A673 (cell line): ENCODE measurements around the gene SHISA4. TPM values are rescaled to one million over a fixed set of nuclear protein-coding genes. Genes with fewer than 3 reads are reported as not detected.

Source experiments
- BruUV-seq: library from RNA; stranded (reverse); fragments of 400-500 nt; replicated peaks from 2 replicates; lab custom pipeline; 2021; lab: Mats Ljungman, UMichigan
- CTCF ChIA-PET: fragments of 300-600 bp; sonication (Branson Sonifier 250); formaldehyde crosslinking; loops from one replicate; lab custom pipeline; 2022; ENCODE audit warnings: antibody characterized with exemption; lab: Charles Lee
- POLR2A ChIA-PET: fragments of 300-600 bp; sonication (Branson Sonifier 250); formaldehyde crosslinking; loops from one replicate; lab custom pipeline; 2022; ENCODE audit warnings: antibody characterized with exemption; ENCODE audit not compliant: low non-redundant PET; lab: Charles Lee
- DNase-seq: peaks from one replicate; pipeline ENCODE4 v3.0.0-alpha.2; 2015; ENCODE audit warnings: low spot score
- H3K27ac ChIP-seq: fragments of 200-600 bp; sonication (generic); 2 replicates; pipeline ENCODE4 v1.5.1; 2016; ENCODE audit warnings: mixed run types, low read depth, mild to moderate bottlenecking, mixed read lengths, antibody characterized with exemption, low read length; ENCODE audit not compliant: poor library complexity, severe bottlenecking
- H3K27me3 ChIP-seq: fragments of 200-600 bp; sonication (generic); replicated peaks from 2 replicates; pipeline ENCODE4 v1.6.1; 2017; ENCODE audit warnings: mixed run types, low read depth, mild to moderate bottlenecking, mixed read lengths, antibody characterized with exemption, low read length; ENCODE audit not compliant: insufficient read depth, poor library complexity
- H3K36me3 ChIP-seq: fragments of 200-600 bp; sonication (generic); 2 replicates; pipeline ENCODE4 v1.6.1; 2016; ENCODE audit warnings: mixed run types, mild to moderate bottlenecking, mixed read lengths, antibody characterized with exemption, low read length; ENCODE audit not compliant: insufficient read depth, poor library complexity, severe bottlenecking
- H3K4me1 ChIP-seq: fragments of 200-600 bp; sonication (generic); 2 replicates; pipeline ENCODE4 v1.6.1; 2017; ENCODE audit warnings: mixed run types, mild to moderate bottlenecking, mixed read lengths, antibody characterized with exemption, low read length; ENCODE audit not compliant: insufficient read depth, poor library complexity, severe bottlenecking
- H3K4me3 ChIP-seq: fragments of 200-600 bp; sonication (generic); 2 replicates; pipeline ENCODE4 v1.5.1; 2016; ENCODE audit warnings: low read depth, mixed run types, mild to moderate bottlenecking, mixed read lengths, low read length; ENCODE audit not compliant: poor library complexity, severe bottlenecking
- H3K9me3 ChIP-seq: fragments of 200-600 bp; sonication (generic); 2 replicates; pipeline ENCODE4 v1.6.1; 2016; ENCODE audit warnings: mixed run types, low read depth, mild to moderate bottlenecking, mixed read lengths, antibody characterized with exemption, low read length; ENCODE audit not compliant: poor library complexity, severe bottlenecking
- CTCF ChIP-seq: fragments of 300-800, 200-600 bp; sonication (generic); conservative IDR thresholded peaks from 2 replicates; pipeline ENCODE4 v1.5.1; 2017; ENCODE audit warnings: low read depth, mild to moderate bottlenecking, antibody characterized with exemption, low read length, moderate library complexity, mixed read lengths
- EZH2 ChIP-seq: fragments of 200-600 bp; sonication (generic); IDR thresholded peaks from 2 replicates; pipeline ENCODE4 v1.6.1; 2017; ENCODE audit warnings: borderline replicate concordance, low read depth, mild to moderate bottlenecking, mixed read lengths, antibody characterized with exemption, low read length; ENCODE audit not compliant: poor library complexity, severe bottlenecking
- intact Hi-C: fragments of 100-400 bp; cut with micrococcal nuclease; formaldehyde crosslinking; loops from one replicate; pipeline ENCODE4 v1.10.0; 2022; ENCODE audit not compliant: unreplicated experiment
- total RNA-seq: library from RNA; stranded (reverse); gene quantifications from 2 replicates; pipeline ENCODE4 v1.2.3, GENCODE V29; 2021

The SHISA4 gene
- total RNA-seq, 1 experiment from 2014 or later: 1.2 TPM

GRCh38 chr1:201891451-201892045 is 2.9 kb downstream of the SHISA4 start:
- ChIA-PET CTCF (interaction anchor here (0.8 kb wide), 1 partner anchor 82 kb away, joined by 5 read pairs; no protein-coding TSS in a partner anchor), POLR2A (no interaction called here)
- no peaks in the 10 kb centered on the region for H3K9me3 ChIP-seq
- TF ChIP-seq CTCF (no peak), EZH2 (no peak)
- H3K4me3 ChIP-seq: no peak overlapping the region
- no peaks in the 10 kb centered on the region for H3K36me3 ChIP-seq
- no TSS peak for BruUV-seq
- H3K27me3 ChIP-seq: no peaks in the 10 kb centered on the region
- no peak overlapping the region for H3K27ac ChIP-seq
- no peak for DNase-seq
- intact Hi-C loops: loop anchor here (10.0 kb wide), 1 partner anchor 243 kb away; no protein-coding TSS in a partner anchor
- no peaks in the 10 kb centered on the region for H3K4me1 ChIP-seq

- POLR2A ChIA-PET: no interaction called here
- H3K27me3 ChIP-seq: no peaks in the 10 kb centered on the region
- H3K36me3 ChIP-seq: no peaks in the 10 kb centered on the region
Measured at GRCh38 chr1:201892211-201892610, 3.5 kb downstream of the SHISA4 start.

GRCh38 chr1:201893431-201893830 is 4.7 kb downstream of the SHISA4 start:
- H3K4me3 ChIP-seq: no peak overlapping the region
- no peaks in the 10 kb centered on the region for H3K36me3 ChIP-seq
- no peak for TF ChIP-seq CTCF
- no peak for TF ChIP-seq EZH2
- no peak for DNase-seq
- intact Hi-C loops: loop anchor here (10.0 kb wide), 1 partner anchor 241 kb away; no protein-coding TSS in a partner anchor
- ChIA-PET CTCF (no interaction called here), POLR2A (no interaction called here)
- no peaks in the 10 kb centered on the region for H3K9me3 ChIP-seq
- BruUV-seq: no TSS peak
- no peaks in the 10 kb centered on the region for H3K27me3 ChIP-seq
- no peak overlapping the region for H3K27ac ChIP-seq
- no peaks in the 10 kb centered on the region for H3K4me1 ChIP-seq

More at GRCh38 chr1:201892211-201892610, 3.5 kb downstream of the SHISA4 start:
- Histone ChIP-seq H3K4me3 (no peak overlapping the region), H3K9me3 (no peaks in the 10 kb centered on the region), H3K4me1 (no peaks in the 10 kb centered on the region), H3K27ac (no peak overlapping the region)
- intact Hi-C loops: loop anchor here (10.0 kb wide), 1 partner anchor 243 kb away; no protein-coding TSS in a partner anchor
- no peak for TF ChIP-seq CTCF
- TF ChIP-seq EZH2: no peak
- CTCF ChIA-PET: interaction anchor here (0.8 to 1.0 kb wide), 2 partner anchors 9 to 81 kb away, joined by 3 to 5 read pairs; no protein-coding TSS in a partner anchor
- no TSS peak for BruUV-seq
- no peak for DNase-seq
